B cell (primary cell): ENCODE results near the gene TAGLN2. TPM values are rescaled to one million over a fixed set of nuclear protein-coding genes. Genes with fewer than 3 reads are reported as not detected.

ENCODE experiments used
- ATAC-seq: fragments of 200-7000 bp; cut with Tn5 transposase; one replicate; pipeline ENCODE4 v1.10.0; 2021; ENCODE audit warnings: low read depth, mild to moderate bottlenecking, moderate number of reproducible peaks, moderate library complexity
- CTCF ChIA-PET: fragments of 350-600 bp; sonication (Branson Sonifier 250); formaldehyde crosslinking; loops from one replicate; lab custom pipeline; 2021; ENCODE audit warnings: antibody characterized with exemption, inconsistent platforms; lab: Charles Lee
- POLR2A ChIA-PET: fragments of 350-600 bp; sonication (Branson Sonifier 250); formaldehyde crosslinking; loops from one replicate; lab custom pipeline; 2021; ENCODE audit warnings: antibody characterized with exemption; lab: Charles Lee
- DNase-seq: peaks from one replicate; pipeline ENCODE4 v3.0.0; 2013
- H2AFZ ChIP-seq: 2 replicates; pipeline ENCODE4 v1.6.1; 2012; ENCODE audit warnings: mild to moderate bottlenecking, low read depth, low read length; ENCODE audit not compliant: insufficient read depth, poor library complexity, severe bottlenecking
- H3K27ac ChIP-seq, 2 donors: 1 replicate in 1 of 2; 2 replicates in 1 of 2; pipeline ENCODE4 v1.5.1; 2012 to 2013; ENCODE audit warnings: low read length in 2 of 2, mild to moderate bottlenecking in 2 of 2, moderate library complexity in 1 of 2
- H3K27me3 ChIP-seq, 4 experiments: fragments of 200-600 bp in 1 of 4; sonication (generic) in 1 of 4; replicated peaks in 1 of 4; 1 replicate in 2 of 4; 2 replicates in 2 of 4; pipeline versions ENCODE4 v1.6.1 to v1.7.0; 2013 to 2016; ENCODE audit warnings: low read length in 3 of 4, mild to moderate bottlenecking in 2 of 4, mixed read lengths in 1 of 4, moderate library complexity in 1 of 4; ENCODE audit not compliant: insufficient read depth in 4 of 4, control insufficient read depth in 3 of 4; ENCODE audit errors: control extremely low read depth in 1 of 4
- H3K36me3 ChIP-seq, 2 experiments: replicated peaks in 1 of 2; 1 replicate in 1 of 2; 2 replicates in 1 of 2; pipeline versions ENCODE4 v1.6.1 to v1.7.1; 2013; ENCODE audit warnings: low read length in 1 of 2; ENCODE audit not compliant: insufficient read depth in 2 of 2, control insufficient read depth in 1 of 2; ENCODE audit errors: control extremely low read depth in 1 of 2, extremely low read depth in 1 of 2
- H3K4me1 ChIP-seq, 2 donors: fragments of 200-600 bp in 1 of 2; sonication (generic) in 1 of 2; 1 replicate in 1 of 2; 2 replicates in 1 of 2; pipeline versions ENCODE4 v1.5.1 to v1.6.1; 2013 to 2017; ENCODE audit warnings: low read length in 2 of 2; ENCODE audit not compliant: control insufficient read depth in 2 of 2, insufficient read depth in 2 of 2
- H3K4me2 ChIP-seq: replicated peaks from 2 replicates; pipeline ENCODE3; 2012; ENCODE audit warnings: mild to moderate bottlenecking, low read depth, low read length; ENCODE audit not compliant: poor library complexity, severe bottlenecking
- H3K4me3 ChIP-seq, 5 experiments: fragments of 200-600 bp in 1 of 5; sonication (generic) in 1 of 5; 1 replicate in 3 of 5; 2 replicates in 2 of 5; pipeline versions ENCODE4 v1.5.1 to v1.7.0; 2011 to 2016; ENCODE audit warnings: low read length in 4 of 5, mild to moderate bottlenecking in 4 of 5, low read depth in 2 of 5, control low read depth in 1 of 5, moderate library complexity in 1 of 5; ENCODE audit not compliant: insufficient read depth in 1 of 5; ENCODE audit errors: control extremely low read depth in 1 of 5, extremely low read depth in 1 of 5
- H3K79me2 ChIP-seq: fragments of 200-600 bp; sonication (generic); one replicate; pipeline ENCODE4 v1.6.0; 2016; ENCODE audit warnings: low read length; ENCODE audit not compliant: control insufficient read depth, insufficient read depth
- H3K9ac ChIP-seq: fragments of 200-600 bp; sonication (generic); 2 replicates; pipeline ENCODE4 v1.6.1; 2017; ENCODE audit warnings: mild to moderate bottlenecking, low read length, moderate library complexity
- H3K9me3 ChIP-seq, 3 donors: one replicate each; pipeline versions ENCODE4 v1.6.1 to v1.7.1; 2013; ENCODE audit warnings: low read length in 2 of 3; ENCODE audit not compliant: control insufficient read depth in 2 of 3, insufficient read depth in 1 of 3; ENCODE audit errors: control extremely low read depth in 1 of 3
- H4K20me1 ChIP-seq: 2 replicates; pipeline ENCODE4 v1.6.0; 2012; ENCODE audit warnings: mild to moderate bottlenecking, low read length; ENCODE audit not compliant: insufficient read depth, control insufficient read depth, poor library complexity, severe bottlenecking
- H3K27ac Mint-ChIP-seq: one replicate; pipeline ENCODE4 v1.8.0; 2021; ENCODE audit warnings: mixed read lengths
- H3K27me3 Mint-ChIP-seq: one replicate; pipeline ENCODE4 v1.8.0; 2021; ENCODE audit warnings: mixed read lengths
- H3K4me1 Mint-ChIP-seq: one replicate; pipeline ENCODE4 v1.8.0; 2021; ENCODE audit warnings: mixed read lengths
- H3K4me3 Mint-ChIP-seq: one replicate; pipeline ENCODE4 v1.8.0; 2021; ENCODE audit warnings: mixed read lengths
- H3K9me3 Mint-ChIP-seq: one replicate; pipeline ENCODE4 v1.8.0; 2022; ENCODE audit warnings: mixed read lengths; ENCODE audit not compliant: insufficient read depth
- CTCF ChIP-seq: fragments of 200-600 bp; IDR thresholded peaks from one replicate; pipeline ENCODE4 v1.8.0; 2022; ENCODE audit warnings: antibody characterized with exemption, mild to moderate bottlenecking
- EZH2 ChIP-seq: IDR thresholded peaks from 2 replicates; pipeline ENCODE4 v1.6.1; 2012; ENCODE audit warnings: borderline replicate concordance, low read depth, mild to moderate bottlenecking, moderate library complexity, low read length; ENCODE audit not compliant: insufficient read depth, poor library complexity, severe bottlenecking
- WGBS: methylation state at CpG from one replicate; pipeline ENCODE4 v1.1.5; 2013; ENCODE audit warnings: missing lambda C conversion rate; ENCODE audit not compliant: insufficient coverage; 5-methylcytosine and 5-hydroxymethylcytosine counted together
- intact Hi-C: fragments of 100-400 bp; cut with micrococcal nuclease; formaldehyde crosslinking; loops from one replicate; pipeline ENCODE4 v1.10.0; 2022
- polyA plus RNA-seq: library from polyadenylated mRNA; depleted of rRNA; stranded (reverse); fragments of >200 nt; gene quantifications from 2 replicates; pipeline ENCODE4 v1.2.3, GENCODE V29; 2012
- total RNA-seq, 2 donors: library from RNA; stranded (reverse); fragments of 120-200 nt in 1 of 2; gene quantifications; 1 replicate in 1 of 2; 2 replicates in 1 of 2; pipeline versions ENCODE4 v1.2.3 to v1.2.4, GENCODE V29; 2013 to 2022

TAGLN2 gene
- total and polyA plus RNA-seq, 2 donors (not counting 1 experiment from before 2014, with no cell fraction given): 342 to 721 TPM

GRCh38 chr1:159918352-159919200 lies 6.7 kb downstream of the TAGLN2 start:
- POLR2A ChIA-PET: no interaction called here
- H3K4me1 Mint-ChIP-seq: peaks cover 71% of the 10 kb centered on the region

More at GRCh38 chr1:159918352-159919200, 6.7 kb downstream of the TAGLN2 start:
- peak; percentile 20 for DNase-seq
- no peak for ATAC-seq
- peaks cover 40% of the 10 kb centered on the region for H3K79me2 ChIP-seq
- H3K4me3 ChIP-seq: no peak overlapping the region
- peak overlapping the region in 1 of 2 donors; percentile 100 for H3K27ac ChIP-seq
- Mint-ChIP-seq H3K27me3 (no peaks in the 10 kb centered on the region), H3K4me3 (no peak overlapping the region), H3K27ac (peak overlapping the region; percentile 99), H3K9me3 (no peaks in the 10 kb centered on the region)
- H3K9ac ChIP-seq: no peak overlapping the region
- no peaks in the 10 kb centered on the region for H3K27me3 ChIP-seq
- H4K20me1 ChIP-seq: peaks cover 23% of the 10 kb centered on the region
- peaks cover 4 to 52% of the 10 kb centered on the region in 2 experiments for H3K36me3 ChIP-seq
- H3K4me1 ChIP-seq: peaks cover 41 to 54% of the 10 kb centered on the region in 2 donors
- intact Hi-C loops: no loop called here
- H2AFZ ChIP-seq: no peak overlapping the region
- no peaks in the 10 kb centered on the region for H3K9me3 ChIP-seq
- H3K4me2 ChIP-seq: no peak overlapping the region
- no peak for TF ChIP-seq EZH2
- TF ChIP-seq CTCF: no peak
- CTCF ChIA-PET: interaction anchor here (0.9 to 8.7 kb wide), 3 partner anchors 17 to 88 kb away, joined by 3 to 76 read pairs (median 4); no protein-coding TSS in a partner anchor
- WGBS: 95% methylated on average over 13 of the region's 13 CpGs
